HuH-7 (cell line): ENCODE results near the gene CHRNB4.
"Not testable (repeated sequence)": the region's sequence is repeated elsewhere in the genome, so short reads cannot be mapped to it uniquely, and the experiment has no call there.

Experiments used
- DNase-seq: peaks from one replicate; pipeline ENCODE4 v3.0.0; 2011; ENCODE audit warnings: low spot score

The CHRNB4 gene

GRCh38 chr15:78641102-78641748, at the start of gene CHRNB4:
Gene CHRNB4 (minus strand): TSS chr15:78641210. CDS start chr15:78641133, 77 bp downstream.
- DNase-seq: no peak

- no peak for DNase-seq
These were observed 48.6 kb upstream of the CHRNB4 start for GRCh38 chr15:78689626-78690025.

GRCh38 chr15:78685925-78686324, 44.9 kb upstream of the CHRNB4 start:
- no peak for DNase-seq

GRCh38 chr15:78685159-78685921, 44.3 kb upstream of the CHRNB4 start:
- DNase-seq: no peak

- no peak for DNase-seq
These were observed 43.6 kb upstream of the CHRNB4 start for GRCh38 chr15:78684657-78685056.

GRCh38 chr15:78683599-78683998, 42.6 kb upstream of the CHRNB4 start:
- DNase-seq: not testable (repeated sequence)

- DNase-seq: no peak
These were observed 41.8 kb upstream of the CHRNB4 start for GRCh38 chr15:78682693-78683410.

GRCh38 chr15:78682004-78682651, 41.1 kb upstream of the CHRNB4 start:
- DNase-seq: no peak

GRCh38 chr15:78681281-78682003, 40.4 kb upstream of the CHRNB4 start:
- DNase-seq: no peak

- DNase-seq: no peak
These were observed 39.5 kb upstream of the CHRNB4 start for GRCh38 chr15:78680431-78681075.

- no peak for DNase-seq
These were observed 38.1 kb upstream of the CHRNB4 start for GRCh38 chr15:78679089-78679511.

GRCh38 chr15:78676424-78677110, 35.6 kb upstream of the CHRNB4 start:
- no peak for DNase-seq

GRCh38 chr15:78675617-78676360, 34.8 kb upstream of the CHRNB4 start:
- DNase-seq: no peak

- DNase-seq: no peak
These were observed 34.2 kb upstream of the CHRNB4 start for GRCh38 chr15:78675206-78675605.

GRCh38 chr15:78673917-78674444, 33.0 kb upstream of the CHRNB4 start:
- no peak for DNase-seq

GRCh38 chr15:78673476-78673875, 32.5 kb upstream of the CHRNB4 start:
- DNase-seq: no peak

GRCh38 chr15:78672285-78673014, 31.4 kb upstream of the CHRNB4 start:
- no peak for DNase-seq

GRCh38 chr15:78671626-78672211, 30.7 kb upstream of the CHRNB4 start:
- DNase-seq: no peak

- no peak for DNase-seq
These were observed 28.0 kb upstream of the CHRNB4 start for GRCh38 chr15:78668987-78669386.
